Activated T-cell treated with anti-CD3 and anti-CD28 coated beads, Interleukin-2, amount 50 U/mL, for 72 hours (primary cell): ENCODE data around the gene PRPS1L1. TPM values are rescaled to one million over a fixed set of nuclear protein-coding genes. Genes with fewer than 3 reads are reported as not detected.

ENCODE experiments used
- ATAC-seq, 2 donors: fragments of 150-1000 bp; cut with Tn5 transposase; replicated peaks in 1 of 2; 2 replicates each; pipeline ENCODE4 v1.10.0; 2021; ENCODE audit warnings: moderate library complexity in 2 of 2, mild to moderate bottlenecking in 1 of 2
- DNase-seq, 2 donors: peaks; one replicate each; pipeline ENCODE4 v3.0.0; 2021 to 2022; ENCODE audit warnings: mixed read lengths in 1 of 2
- H3K27ac Mint-ChIP-seq: one replicate; pipeline ENCODE4 v1.8.0; 2022; ENCODE audit warnings: mild to moderate bottlenecking, moderate library complexity, mixed read lengths
- H3K27me3 Mint-ChIP-seq: one replicate; pipeline ENCODE4 v1.8.0; 2022; ENCODE audit warnings: low read depth, mixed read lengths
- H3K36me3 Mint-ChIP-seq, 2 donors: one replicate each; pipeline ENCODE4 v1.8.0; 2022; ENCODE audit warnings: mixed read lengths in 2 of 2, mild to moderate bottlenecking in 1 of 2; ENCODE audit not compliant: insufficient read depth in 2 of 2
- H3K4me1 Mint-ChIP-seq: one replicate; pipeline ENCODE4 v1.8.0; 2022; ENCODE audit warnings: low read depth, mixed read lengths
- H3K4me3 Mint-ChIP-seq, 2 donors: one replicate each; pipeline ENCODE4 v1.8.0; 2022; ENCODE audit warnings: mild to moderate bottlenecking in 2 of 2, mixed read lengths in 2 of 2, moderate library complexity in 2 of 2
- H3K9me3 Mint-ChIP-seq, 2 donors: one replicate each; pipeline ENCODE4 v1.8.0; 2022; ENCODE audit warnings: mixed read lengths in 2 of 2
- total RNA-seq, 2 donors: library from RNA; stranded (reverse); gene quantifications; one replicate each; pipeline ENCODE4 v1.2.3, GENCODE V29; 2022

Gene PRPS1L1
- total RNA-seq, result not detected

DNA sequence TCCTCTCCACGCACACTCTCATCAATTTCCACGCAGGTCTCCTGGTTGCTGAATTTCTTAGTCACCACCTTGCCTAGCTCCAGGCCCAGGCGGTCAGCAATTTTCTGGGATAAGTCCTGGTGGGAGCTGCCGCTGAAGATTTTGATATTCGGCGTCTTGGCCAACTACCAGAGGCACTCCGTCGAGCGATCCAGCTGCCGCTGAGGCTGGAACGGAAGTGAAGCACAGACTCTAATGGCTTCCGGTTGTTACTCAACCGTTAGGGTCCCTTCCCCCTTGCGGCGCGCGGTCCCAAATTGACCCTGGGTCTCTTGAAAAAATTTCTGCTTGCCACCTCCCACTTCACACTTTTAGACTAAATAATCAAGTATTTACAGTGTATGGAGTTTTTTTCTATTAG, at the start of gene PRPS1L1:
PRPS1L1 (minus strand) TSS at position 219 of the 400 bp plus-strand sequence.
- no peak for ATAC-seq
- no peak for DNase-seq
- Mint-ChIP-seq H3K9me3 (no peaks in the 10 kb centered on the region), H3K27me3 (no peaks in the 10 kb centered on the region), H3K27ac (no peak within 1 kb of the TSS), H3K4me1 (no peaks in the 10 kb centered on the region), H3K36me3 (no peaks in the 10 kb centered on the region), H3K4me3 (no peak within 1 kb of the TSS)

DNA sequence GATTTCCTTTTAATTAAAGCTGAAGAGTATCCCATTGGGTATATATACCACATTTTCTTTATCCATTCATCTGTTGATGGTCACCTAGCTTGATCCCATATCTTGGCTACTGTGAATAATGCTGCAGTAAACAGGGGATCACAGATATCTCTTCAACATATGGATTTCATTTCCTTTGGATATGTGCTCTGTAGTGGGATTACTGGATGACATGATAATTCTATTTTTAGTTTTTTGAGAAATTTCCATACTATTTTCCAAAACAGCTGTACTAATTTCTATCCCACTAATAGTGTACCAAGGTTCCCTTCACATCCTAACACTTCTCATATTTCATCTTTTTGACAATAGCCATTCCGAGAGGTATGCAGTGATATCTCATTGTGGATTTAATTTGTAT, 48.8 kb upstream of the PRPS1L1 start:
- Mint-ChIP-seq H3K27me3 (peaks cover 7% of the 10 kb centered on the region), H3K4me1 (no peaks in the 10 kb centered on the region), H3K36me3 (peaks cover under 1 to 4% of the 10 kb centered on the region in 2 donors), H3K4me3 (no peak overlapping the region), H3K9me3 (peaks cover 2 to 4% of the 10 kb centered on the region in 2 donors), H3K27ac (no peak overlapping the region)
- ATAC-seq (no peak), DNase-seq (no peak)

DNA sequence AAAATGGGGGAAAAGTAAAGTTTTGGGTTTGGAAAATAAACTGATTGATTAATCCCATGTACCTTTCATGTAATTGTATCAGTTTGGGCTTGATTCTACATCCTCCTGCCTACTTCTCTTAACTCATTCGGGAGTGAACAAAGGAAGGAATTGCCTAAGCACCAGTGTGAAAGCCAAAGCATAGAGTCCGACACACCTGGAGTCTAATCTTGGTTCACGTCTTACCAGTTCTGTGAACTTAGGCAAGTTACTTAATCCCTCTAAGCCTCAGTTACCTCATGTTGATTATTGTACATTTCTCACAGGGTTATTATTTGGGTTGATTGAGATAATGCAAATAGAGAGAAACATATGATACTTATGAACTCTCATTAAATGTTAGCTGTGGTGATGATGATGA, 41.1 kb upstream of the PRPS1L1 start:
- DNase-seq (no peak), ATAC-seq (no peak)
- no peaks in the 10 kb centered on the region for H3K9me3 Mint-ChIP-seq
- no peaks in the 10 kb centered on the region for H3K4me1 Mint-ChIP-seq
- H3K27me3 Mint-ChIP-seq, result no peaks in the 10 kb centered on the region
- no peak overlapping the region for H3K4me3 Mint-ChIP-seq
- H3K36me3 Mint-ChIP-seq, result no peaks in the 10 kb centered on the region
- no peak overlapping the region for H3K27ac Mint-ChIP-seq

DNA sequence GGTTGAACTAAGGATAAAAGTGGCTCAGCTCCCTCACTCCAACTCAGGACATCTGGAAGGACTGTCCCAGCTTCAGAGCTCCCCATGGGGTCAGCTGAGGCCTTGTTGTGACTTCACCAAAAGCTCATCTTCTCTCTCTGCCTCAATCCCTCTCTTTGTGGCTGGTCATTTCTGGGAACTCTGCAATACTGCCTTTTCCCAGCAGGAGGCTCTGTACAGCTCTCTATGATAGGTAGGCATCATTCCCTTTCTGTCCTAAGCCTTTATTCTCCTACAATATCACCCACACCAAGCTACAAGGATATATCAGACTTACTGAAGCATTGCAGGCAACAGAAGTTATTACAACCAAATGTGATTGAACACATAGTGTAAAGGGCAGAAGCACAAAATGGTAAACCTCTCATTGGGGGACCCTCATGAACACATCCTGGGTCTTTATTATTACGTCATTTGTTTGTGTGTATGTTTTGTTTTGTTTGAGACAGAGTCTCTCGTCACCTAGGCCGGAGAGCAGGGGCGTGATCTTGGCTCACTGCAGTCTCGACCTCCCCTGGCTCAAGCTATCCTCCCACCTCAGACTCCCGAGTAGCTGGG, 36.7 kb upstream of the PRPS1L1 start:
- H3K27ac Mint-ChIP-seq, result no peak overlapping the region
- no peaks in the 10 kb centered on the region for H3K27me3 Mint-ChIP-seq
- DNase-seq (peak; percentile 8 to 15), ATAC-seq (no peak)
- H3K36me3 Mint-ChIP-seq, result no peaks in the 10 kb centered on the region
- H3K4me3 Mint-ChIP-seq, result no peak overlapping the region
- no peaks in the 10 kb centered on the region for H3K4me1 Mint-ChIP-seq
- no peaks in the 10 kb centered on the region for H3K9me3 Mint-ChIP-seq

DNA sequence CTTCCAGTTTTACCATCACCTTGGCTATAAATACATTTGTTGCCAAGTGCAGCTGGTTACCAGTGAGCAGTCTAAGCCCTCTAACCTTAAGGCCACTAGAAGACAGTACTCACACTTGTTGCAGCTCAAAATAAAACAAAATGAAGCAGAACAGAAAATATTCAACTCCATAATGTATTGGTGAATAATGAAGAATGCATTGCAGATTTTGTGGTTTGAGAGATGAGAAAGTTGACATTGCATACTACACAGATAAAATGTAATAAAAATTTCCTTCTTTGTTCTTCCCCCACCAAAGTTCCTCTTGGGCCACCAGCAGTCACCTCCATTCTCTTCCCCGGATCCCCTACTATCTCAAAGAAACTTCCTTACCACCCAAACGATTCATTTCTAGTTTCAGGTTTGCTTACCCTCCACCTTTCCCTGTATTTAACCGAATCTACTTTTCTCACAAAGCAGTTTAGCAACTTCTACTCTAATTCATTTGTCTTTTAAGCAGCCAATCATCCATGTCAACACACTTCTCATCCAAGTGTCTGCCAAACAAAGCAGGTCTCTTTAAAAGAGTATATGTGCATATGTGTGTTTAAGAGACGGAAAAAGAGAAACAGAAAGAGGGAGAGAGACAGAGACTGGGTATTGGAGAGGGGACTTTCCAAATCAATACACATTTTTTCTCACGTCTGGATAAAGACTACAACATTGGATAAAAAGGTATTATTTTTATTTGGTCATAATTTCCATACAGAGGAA, 35.7 kb upstream of the PRPS1L1 start:
- H3K27ac Mint-ChIP-seq, result no peak overlapping the region
- DNase-seq (no peak), ATAC-seq (no peak)
- H3K9me3 Mint-ChIP-seq, result no peaks in the 10 kb centered on the region
- H3K4me3 Mint-ChIP-seq, result no peak overlapping the region
- H3K27me3 Mint-ChIP-seq, result no peaks in the 10 kb centered on the region
- no peaks in the 10 kb centered on the region for H3K36me3 Mint-ChIP-seq
- no peaks in the 10 kb centered on the region for H3K4me1 Mint-ChIP-seq

DNA sequence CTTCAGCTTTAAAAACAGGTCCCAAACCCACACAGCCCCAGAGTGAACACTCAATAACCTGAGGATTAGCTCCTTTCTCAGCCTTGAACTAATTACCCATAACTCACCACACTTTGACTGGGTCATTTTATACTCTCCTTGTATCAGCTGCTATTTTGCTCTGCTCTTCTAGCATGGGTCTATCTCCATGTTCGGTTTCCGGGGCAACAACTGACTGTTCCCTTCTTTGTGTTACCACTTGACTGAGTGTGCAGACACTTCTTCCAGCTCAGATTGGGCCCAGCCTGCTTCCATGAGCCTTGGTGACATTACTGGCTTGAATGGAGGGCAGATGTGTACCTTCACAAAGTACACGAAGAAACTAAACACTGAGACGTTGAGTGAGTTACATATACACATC, 31.5 kb upstream of the PRPS1L1 start:
- DNase-seq, result no peak
- no peak for ATAC-seq
- Mint-ChIP-seq H3K4me1 (no peaks in the 10 kb centered on the region), H3K27ac (no peak overlapping the region), H3K36me3 (no peaks in the 10 kb centered on the region), H3K27me3 (no peaks in the 10 kb centered on the region), H3K4me3 (no peak overlapping the region), H3K9me3 (no peaks in the 10 kb centered on the region)

DNA sequence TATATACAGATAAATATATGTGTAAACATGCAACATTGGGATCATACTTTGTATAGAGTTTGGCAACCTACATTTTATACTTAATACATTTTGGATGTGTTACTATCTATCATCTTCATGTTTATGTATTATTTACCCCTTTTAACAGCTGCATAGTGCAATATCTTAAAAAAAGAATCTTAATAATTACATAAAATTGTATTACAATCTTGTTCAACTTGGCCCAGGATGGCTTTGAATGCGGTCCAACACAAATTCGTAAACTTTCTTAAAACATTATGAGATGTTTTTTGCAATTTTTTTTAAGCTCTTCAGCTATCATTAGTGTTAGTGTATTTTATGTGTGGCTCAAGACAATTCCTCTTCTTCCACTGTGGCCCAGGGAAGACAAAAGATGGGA, 26.3 kb upstream of the PRPS1L1 start:
- ATAC-seq (no peak), DNase-seq (no peak)

DNA sequence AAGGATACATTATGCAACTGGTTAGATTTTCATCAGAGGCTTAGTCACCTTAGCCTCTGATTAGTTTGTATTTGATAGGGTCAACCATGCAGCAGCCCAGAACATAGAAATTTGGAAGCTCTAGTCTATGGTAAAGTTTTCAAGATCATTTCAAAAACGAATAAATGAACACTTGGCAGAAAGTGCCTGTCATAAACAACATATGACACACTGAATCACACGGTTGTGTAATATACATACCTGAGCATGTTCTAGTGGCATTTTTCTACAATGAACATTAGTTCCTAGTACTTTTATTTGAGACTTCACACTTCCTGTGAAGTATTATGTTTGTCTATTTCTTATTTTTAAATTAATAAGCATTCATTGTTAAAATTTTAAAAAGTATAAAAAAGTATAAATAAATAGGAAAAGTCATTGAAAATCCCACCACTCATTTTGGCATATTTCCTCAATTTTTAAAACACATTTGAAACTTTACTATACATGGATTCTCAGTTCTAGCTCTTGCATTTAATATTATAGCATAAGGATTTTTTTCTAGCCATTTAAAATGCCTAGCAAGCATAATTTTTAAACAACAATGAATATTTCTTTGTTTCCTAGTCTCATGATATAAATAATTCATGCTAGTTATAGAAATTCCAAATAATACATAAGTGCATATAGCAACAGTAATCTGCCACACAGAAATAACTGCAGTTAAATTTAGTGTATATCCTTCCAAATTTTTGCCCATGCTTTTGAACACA, 25.7 kb upstream of the PRPS1L1 start:
- H3K36me3 Mint-ChIP-seq, result no peaks in the 10 kb centered on the region
- ATAC-seq, result no peak
- no peaks in the 10 kb centered on the region for H3K4me1 Mint-ChIP-seq
- H3K4me3 Mint-ChIP-seq, result no peak overlapping the region
- no peaks in the 10 kb centered on the region for H3K27me3 Mint-ChIP-seq
- no peak overlapping the region for H3K27ac Mint-ChIP-seq
- no peaks in the 10 kb centered on the region for H3K9me3 Mint-ChIP-seq
- no peak for DNase-seq

More for the DNA sequence above, 26.3 kb upstream of the PRPS1L1 start:
- Mint-ChIP-seq H3K4me1 (no peaks in the 10 kb centered on the region), H3K27me3 (no peaks in the 10 kb centered on the region), H3K4me3 (no peak overlapping the region), H3K9me3 (no peaks in the 10 kb centered on the region), H3K27ac (no peak overlapping the region), H3K36me3 (no peaks in the 10 kb centered on the region)

DNA sequence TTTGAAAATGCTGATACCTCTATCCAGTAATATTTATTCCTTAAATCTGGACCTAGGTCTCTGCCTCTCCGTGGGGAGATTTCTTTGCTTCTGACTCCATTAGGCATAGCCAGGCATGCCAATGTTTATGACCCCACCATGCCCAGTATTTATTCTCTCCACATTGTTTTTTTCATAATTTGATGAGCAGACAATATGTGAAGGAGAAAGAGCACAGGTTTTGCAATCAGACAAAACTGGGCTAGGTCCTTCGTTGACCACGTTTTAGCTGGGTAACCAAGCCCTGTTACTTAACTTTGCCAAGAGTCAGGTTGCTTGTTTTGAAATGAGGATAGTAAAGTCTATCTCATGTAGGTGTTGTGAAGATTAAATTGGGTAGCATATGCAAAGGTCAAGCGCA, 21.6 kb upstream of the PRPS1L1 start:
- H3K4me1 Mint-ChIP-seq, result no peaks in the 10 kb centered on the region
- no peak for ATAC-seq
- no peaks in the 10 kb centered on the region for H3K36me3 Mint-ChIP-seq
- no peak for DNase-seq
- no peak overlapping the region for H3K27ac Mint-ChIP-seq
- no peak overlapping the region for H3K4me3 Mint-ChIP-seq
- no peaks in the 10 kb centered on the region for H3K27me3 Mint-ChIP-seq
- no peaks in the 10 kb centered on the region for H3K9me3 Mint-ChIP-seq

DNA sequence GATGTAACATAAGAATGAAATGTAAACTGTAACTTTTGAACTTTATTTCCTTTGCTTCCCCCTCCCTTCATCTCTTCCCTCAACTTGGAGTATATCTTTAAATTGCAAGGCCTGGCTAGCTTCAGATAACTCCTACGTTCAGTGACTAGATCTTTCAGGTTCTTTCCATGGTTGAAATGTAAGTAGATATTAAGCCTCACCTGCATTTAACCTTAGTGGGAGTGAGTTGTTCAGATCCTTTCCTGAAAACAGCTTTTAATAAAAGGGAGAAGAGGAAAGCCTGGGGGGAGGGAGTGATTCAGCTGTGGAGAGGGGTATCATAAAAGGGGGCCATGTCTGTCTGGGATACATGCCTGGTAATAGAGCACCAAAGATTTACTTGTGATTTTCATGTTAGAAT, 19.0 kb upstream of the PRPS1L1 start:
- H3K36me3 Mint-ChIP-seq, result peaks cover 0 to 2% of the 10 kb centered on the region in 2 donors
- no peak for DNase-seq
- H3K4me3 Mint-ChIP-seq, result no peak overlapping the region
- no peaks in the 10 kb centered on the region for H3K27me3 Mint-ChIP-seq
- peaks cover 0 to 3% of the 10 kb centered on the region in 2 donors for H3K9me3 Mint-ChIP-seq
- no peak for ATAC-seq
- H3K27ac Mint-ChIP-seq, result no peak overlapping the region
- no peaks in the 10 kb centered on the region for H3K4me1 Mint-ChIP-seq

DNA sequence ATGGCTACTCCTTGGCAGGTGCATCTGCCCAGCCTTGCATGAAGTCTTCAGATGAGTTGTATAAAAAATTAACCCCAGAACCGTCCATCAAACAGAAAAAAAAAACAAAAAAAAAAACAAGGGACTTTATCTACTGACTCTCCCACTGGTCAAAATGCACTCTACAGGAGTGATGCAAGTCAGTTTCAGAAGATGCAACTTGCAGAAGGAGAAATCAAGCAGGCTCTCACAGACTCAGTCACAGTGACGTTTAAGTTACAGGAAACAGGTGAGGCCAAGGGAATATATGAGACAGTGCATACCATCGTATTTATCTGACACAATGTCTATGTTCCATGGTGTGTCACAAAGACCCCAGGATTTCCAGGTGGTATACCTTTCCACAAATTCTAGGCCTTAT, 17.5 kb upstream of the PRPS1L1 start:
- no peak for DNase-seq
- Mint-ChIP-seq H3K4me1 (no peaks in the 10 kb centered on the region), H3K9me3 (peaks cover 0 to 3% of the 10 kb centered on the region in 2 donors), H3K36me3 (peaks cover 0 to 2% of the 10 kb centered on the region in 2 donors), H3K4me3 (no peak overlapping the region), H3K27me3 (no peaks in the 10 kb centered on the region), H3K27ac (no peak overlapping the region)
- ATAC-seq, result peak in 1 of 2 donors; percentile 56

DNA sequence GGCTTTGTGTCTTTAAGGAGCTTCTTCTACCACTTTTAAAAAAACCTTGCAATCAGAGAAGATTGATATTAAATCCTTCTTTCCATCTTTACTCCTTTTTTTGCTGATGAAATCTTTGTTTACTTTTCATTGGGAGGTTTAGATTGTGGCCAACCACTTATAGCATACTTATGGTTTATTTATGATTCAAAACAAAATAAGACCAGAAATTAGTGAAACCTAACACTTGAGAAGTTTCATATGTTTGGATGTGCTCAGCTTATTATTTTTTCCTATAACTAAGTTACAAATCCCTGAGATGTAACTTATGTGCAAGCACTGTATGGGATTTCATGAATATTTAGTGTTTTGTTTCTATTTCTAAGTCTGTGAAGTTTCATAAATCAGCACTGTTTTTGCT, 13.5 kb upstream of the PRPS1L1 start:
- no peak for ATAC-seq
- H3K36me3 Mint-ChIP-seq, result peaks cover 0 to 2% of the 10 kb centered on the region in 2 donors
- H3K27ac Mint-ChIP-seq, result peak overlapping the region; percentile 76
- no peaks in the 10 kb centered on the region for H3K4me1 Mint-ChIP-seq
- no peak overlapping the region for H3K4me3 Mint-ChIP-seq
- peaks cover 0 to 3% of the 10 kb centered on the region in 2 donors for H3K9me3 Mint-ChIP-seq
- no peaks in the 10 kb centered on the region for H3K27me3 Mint-ChIP-seq
- no peak for DNase-seq

DNA sequence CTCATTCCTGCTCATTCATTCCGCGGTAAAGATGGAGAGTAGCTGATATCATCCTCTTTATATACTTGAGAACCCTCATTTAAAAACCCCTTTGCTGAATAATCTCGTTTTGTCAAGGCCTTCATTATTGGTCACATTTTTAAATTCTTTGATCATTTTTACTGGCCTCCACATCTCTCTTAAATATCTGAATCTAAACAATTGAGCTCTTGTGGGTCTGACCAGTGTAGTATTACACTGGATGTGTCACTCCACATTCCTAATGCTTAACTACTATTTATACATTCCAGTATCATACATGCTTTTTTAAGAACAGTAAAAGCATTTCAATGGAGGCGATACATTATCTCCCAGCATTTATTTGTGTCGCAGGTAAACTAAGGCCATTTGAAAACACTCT, 12.6 kb upstream of the PRPS1L1 start:
- H3K27me3 Mint-ChIP-seq, result no peaks in the 10 kb centered on the region
- no peaks in the 10 kb centered on the region for H3K4me1 Mint-ChIP-seq
- DNase-seq (no peak), ATAC-seq (no peak)
- H3K36me3 Mint-ChIP-seq, result peaks cover 0 to 2% of the 10 kb centered on the region in 2 donors
- no peak overlapping the region for H3K4me3 Mint-ChIP-seq
- no peak overlapping the region for H3K27ac Mint-ChIP-seq
- H3K9me3 Mint-ChIP-seq, result peaks cover 0 to 3% of the 10 kb centered on the region in 2 donors
